Measurements from ENCODE around the gene COBLL1. TPM values are rescaled to one million over a fixed set of nuclear protein-coding genes. Genes with fewer than 3 reads are reported as not detected.
A peak's percentile ranks its signal among the peaks of the same experiment; 100 is the strongest.

The COBLL1 gene, protein sequence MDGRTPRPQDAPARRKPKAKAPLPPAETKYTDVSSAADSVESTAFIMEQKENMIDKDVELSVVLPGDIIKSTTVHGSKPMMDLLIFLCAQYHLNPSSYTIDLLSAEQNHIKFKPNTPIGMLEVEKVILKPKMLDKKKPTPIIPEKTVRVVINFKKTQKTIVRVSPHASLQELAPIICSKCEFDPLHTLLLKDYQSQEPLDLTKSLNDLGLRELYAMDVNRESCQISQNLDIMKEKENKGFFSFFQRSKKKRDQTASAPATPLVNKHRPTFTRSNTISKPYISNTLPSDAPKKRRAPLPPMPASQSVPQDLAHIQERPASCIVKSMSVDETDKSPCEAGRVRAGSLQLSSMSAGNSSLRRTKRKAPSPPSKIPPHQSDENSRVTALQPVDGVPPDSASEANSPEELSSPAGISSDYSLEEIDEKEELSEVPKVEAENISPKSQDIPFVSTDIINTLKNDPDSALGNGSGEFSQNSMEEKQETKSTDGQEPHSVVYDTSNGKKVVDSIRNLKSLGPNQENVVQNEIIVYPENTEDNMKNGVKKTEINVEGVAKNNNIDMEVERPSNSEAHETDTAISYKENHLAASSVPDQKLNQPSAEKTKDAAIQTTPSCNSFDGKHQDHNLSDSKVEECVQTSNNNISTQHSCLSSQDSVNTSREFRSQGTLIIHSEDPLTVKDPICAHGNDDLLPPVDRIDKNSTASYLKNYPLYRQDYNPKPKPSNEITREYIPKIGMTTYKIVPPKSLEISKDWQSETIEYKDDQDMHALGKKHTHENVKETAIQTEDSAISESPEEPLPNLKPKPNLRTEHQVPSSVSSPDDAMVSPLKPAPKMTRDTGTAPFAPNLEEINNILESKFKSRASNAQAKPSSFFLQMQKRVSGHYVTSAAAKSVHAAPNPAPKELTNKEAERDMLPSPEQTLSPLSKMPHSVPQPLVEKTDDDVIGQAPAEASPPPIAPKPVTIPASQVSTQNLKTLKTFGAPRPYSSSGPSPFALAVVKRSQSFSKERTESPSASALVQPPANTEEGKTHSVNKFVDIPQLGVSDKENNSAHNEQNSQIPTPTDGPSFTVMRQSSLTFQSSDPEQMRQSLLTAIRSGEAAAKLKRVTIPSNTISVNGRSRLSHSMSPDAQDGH
- 1.3 TPM for total RNA-seq
- polyA plus RNA-seq = under 1 TPM in 1 of 4 donors, not detected in 3; 0.49 TPM

DNA sequence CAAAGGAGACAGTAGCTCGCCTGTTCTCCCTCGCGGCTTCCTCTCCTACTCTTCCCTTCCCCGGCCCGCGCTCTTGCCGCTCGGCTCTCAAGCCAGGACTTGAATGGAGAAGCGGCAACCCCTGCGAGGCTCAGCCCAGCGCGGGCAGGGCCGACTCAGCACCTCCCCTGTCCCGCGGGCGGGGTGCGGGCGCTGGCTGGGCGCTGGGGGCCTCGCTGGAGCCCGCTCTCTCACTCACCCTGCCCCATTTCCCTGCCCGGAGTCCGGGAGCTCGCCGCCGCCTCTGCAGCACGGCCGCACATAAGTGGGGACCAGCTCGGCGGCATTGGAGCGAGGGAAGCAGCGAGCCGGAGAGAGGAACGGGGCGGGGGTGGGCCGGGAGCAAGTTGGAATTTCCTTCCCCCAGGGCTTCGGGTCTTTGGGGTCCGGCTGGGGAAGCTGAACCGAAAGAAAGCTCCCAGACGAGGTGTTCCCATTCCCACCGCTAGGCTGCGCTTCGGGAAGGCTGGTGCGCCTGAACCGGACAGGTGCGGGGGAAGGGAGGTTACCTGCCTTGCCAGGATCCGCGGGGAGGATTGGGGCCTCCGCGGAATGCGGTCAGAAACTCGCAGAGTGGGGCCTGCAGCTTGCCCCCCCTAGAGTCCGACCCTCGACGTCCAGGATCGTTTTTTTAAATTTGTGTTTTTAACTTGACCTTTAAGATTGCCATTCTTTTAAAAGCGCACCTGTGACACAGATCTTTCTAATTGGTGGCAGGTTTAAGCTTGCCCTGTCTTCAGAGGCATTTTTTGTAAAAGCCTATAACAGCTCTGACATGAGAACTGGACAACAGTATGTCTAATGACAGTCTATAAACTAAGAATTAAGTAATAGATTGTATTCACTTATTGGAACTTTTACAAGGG is at the start of gene COBLL1:
Gene COBLL1, minus strand, starts transcription at position 105 of the 905 bp plus-strand sequence. CDS start 627 bp downstream, outside the sequence.
- Histone ChIP-seq H3K27me3 (ENCODE audit: control insufficient read depth, insufficient read depth, low read length) (peaks cover 17% of the 10 kb centered on the region), H3K4me1 (ENCODE audit: control insufficient read depth, insufficient read depth, low read length, poor library complexity, severe bottlenecking) (peaks cover 16% of the 10 kb centered on the region), H3K36me3 (ENCODE audit: control insufficient read depth, insufficient read depth, low read length) (no peaks in the 10 kb centered on the region), H3K27ac (ENCODE audit: insufficient read depth, low read length, poor library complexity, severe bottlenecking) (no peak within 1 kb of the TSS), H3K4me3 (ENCODE audit: low read depth, low read length) (no peak within 1 kb of the TSS), H3K9me3 (ENCODE audit: control insufficient read depth in 2 of 2, low read length in 2 of 2) (no peaks in the 10 kb centered on the region)
- H3K4me1 Mint-ChIP-seq = peaks cover 0 to 10% (median 6%) of the 10 kb centered on the region in 4 donors
- no peak within 1 kb of the TSS for H3K27ac Mint-ChIP-seq
- peaks cover 55% of the 10 kb centered on the region for H3K27me3 Mint-ChIP-seq
- H3K4me3 Mint-ChIP-seq = peak within 1 kb of the TSS; percentile 38 to 81 (median 57)
- H3K36me3 Mint-ChIP-seq = no peaks in the 10 kb centered on the region
- DNase-seq = peak in 1 of 3 donors; percentile 16
- no peaks in the 10 kb centered on the region for H3K9me3 Mint-ChIP-seq
- peak; percentile 28 to 43 for ATAC-seq (ENCODE audit: low read depth in 2 of 2)

DNA sequence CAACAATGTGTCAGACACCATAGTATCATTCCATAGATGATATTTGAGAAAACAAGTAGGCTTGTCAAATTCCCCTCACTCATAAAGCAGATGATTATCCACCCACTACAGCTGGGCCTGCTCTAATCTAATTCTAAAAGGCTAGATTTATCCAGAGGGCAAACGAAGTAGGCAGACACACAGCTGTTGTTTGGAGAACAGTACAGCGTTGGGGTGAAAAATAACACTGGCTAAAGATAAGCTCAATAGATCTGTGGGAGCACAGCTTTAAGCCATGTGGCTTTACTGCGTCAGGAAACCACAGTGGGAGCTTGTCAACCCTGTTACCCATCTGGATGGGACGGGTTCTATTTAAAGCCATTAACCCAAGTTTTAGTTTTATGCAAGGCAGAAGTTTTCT is 48.9 kb upstream of the COBLL1 start:
- no peaks in the 10 kb centered on the region for H3K4me1 Mint-ChIP-seq

DNA sequence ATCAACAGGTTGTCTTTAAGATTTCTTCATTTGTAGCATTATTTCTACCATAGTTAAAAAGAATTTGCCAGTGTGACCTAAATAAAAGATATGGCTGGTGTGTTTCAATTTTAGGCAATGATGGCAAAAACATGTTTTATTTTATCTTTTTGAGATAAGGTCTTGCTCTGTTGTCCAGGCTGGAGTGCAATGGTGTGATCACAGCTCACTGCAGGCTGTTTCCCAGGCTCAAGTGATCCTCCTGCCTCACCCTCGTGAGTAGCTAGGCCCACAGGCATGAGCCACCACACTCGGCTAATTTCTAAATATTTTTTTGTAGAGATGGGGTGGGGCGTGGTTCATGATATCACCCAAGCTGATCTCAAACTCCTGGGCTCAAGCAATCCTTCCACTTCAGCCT is 47.0 kb upstream of the COBLL1 start:
- no peak for ATAC-seq (ENCODE audit: low read depth in 2 of 2)
- Histone ChIP-seq H3K27me3 (ENCODE audit: control insufficient read depth, insufficient read depth, low read length) (peaks cover 2% of the 10 kb centered on the region), H3K9me3 (ENCODE audit: control insufficient read depth in 2 of 2, low read length in 2 of 2) (no peaks in the 10 kb centered on the region), H3K36me3 (ENCODE audit: control insufficient read depth, insufficient read depth, low read length) (no peaks in the 10 kb centered on the region), H3K4me3 (ENCODE audit: low read depth, low read length) (no peak overlapping the region), H3K27ac (ENCODE audit: insufficient read depth, low read length, poor library complexity, severe bottlenecking) (no peak overlapping the region), H3K4me1 (ENCODE audit: control insufficient read depth, insufficient read depth, low read length, poor library complexity, severe bottlenecking) (no peaks in the 10 kb centered on the region)
- no peaks in the 10 kb centered on the region for H3K36me3 Mint-ChIP-seq
- H3K9me3 Mint-ChIP-seq = peaks cover 0 to 2% (median 0%) of the 10 kb centered on the region in 7 donors
- peaks cover 6% of the 10 kb centered on the region for H3K27me3 Mint-ChIP-seq
- H3K27ac Mint-ChIP-seq = no peak overlapping the region
- no peaks in the 10 kb centered on the region for H3K4me1 Mint-ChIP-seq
- no peak overlapping the region for H3K4me3 Mint-ChIP-seq
- DNase-seq = no peak

More for the DNA sequence above, 48.9 kb upstream of the COBLL1 start:
- H3K27ac Mint-ChIP-seq = no peak overlapping the region
- Histone ChIP-seq H3K4me3 (ENCODE audit: low read depth, low read length) (no peak overlapping the region), H3K4me1 (ENCODE audit: control insufficient read depth, insufficient read depth, low read length, poor library complexity, severe bottlenecking) (no peaks in the 10 kb centered on the region), H3K27ac (ENCODE audit: insufficient read depth, low read length, poor library complexity, severe bottlenecking) (no peak overlapping the region), H3K9me3 (ENCODE audit: control insufficient read depth in 2 of 2, low read length in 2 of 2) (no peaks in the 10 kb centered on the region), H3K27me3 (ENCODE audit: control insufficient read depth, insufficient read depth, low read length) (peaks cover 2% of the 10 kb centered on the region), H3K36me3 (ENCODE audit: control insufficient read depth, insufficient read depth, low read length) (no peaks in the 10 kb centered on the region)
- peaks cover 0 to 4% (median 1%) of the 10 kb centered on the region in 7 donors for H3K9me3 Mint-ChIP-seq
- peaks cover 6% of the 10 kb centered on the region for H3K27me3 Mint-ChIP-seq
- ATAC-seq (ENCODE audit: low read depth in 2 of 2) (no peak), DNase-seq (no peak)
- no peak overlapping the region for H3K4me3 Mint-ChIP-seq
- H3K36me3 Mint-ChIP-seq = no peaks in the 10 kb centered on the region

DNA sequence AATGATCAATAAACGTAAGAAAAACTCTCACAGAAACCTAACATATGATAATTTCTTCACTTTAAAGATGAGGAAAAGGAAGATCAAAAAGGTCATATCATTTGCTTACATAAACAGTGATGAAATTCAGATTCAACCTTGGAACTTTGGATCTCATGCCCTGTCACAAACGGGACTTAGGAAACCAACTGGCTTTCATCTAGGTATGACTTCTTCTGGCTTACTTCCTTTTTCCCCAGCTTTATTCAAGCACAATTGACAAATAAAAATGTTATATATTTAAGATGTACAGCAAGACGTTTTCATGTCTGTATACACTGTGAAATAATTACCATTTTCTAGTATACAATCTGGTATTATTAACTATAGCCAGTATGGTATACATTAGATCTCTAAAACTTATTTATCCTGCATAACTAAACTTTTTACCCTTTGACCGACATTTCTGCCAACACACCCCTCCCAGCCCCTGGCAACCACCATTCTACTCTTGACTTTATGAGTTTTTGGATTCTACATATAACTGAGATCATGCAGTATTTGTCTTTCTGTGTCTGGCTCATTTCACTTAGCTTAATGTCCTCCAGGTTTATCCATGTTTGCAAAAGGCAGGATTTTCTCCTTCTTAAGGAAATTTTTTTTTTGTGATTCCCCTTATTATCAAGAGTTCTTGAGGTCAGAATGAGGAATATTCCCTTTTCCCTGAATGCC is 46.0 kb upstream of the COBLL1 start:
- Histone ChIP-seq H3K36me3 (ENCODE audit: control insufficient read depth, insufficient read depth, low read length) (no peaks in the 10 kb centered on the region), H3K4me1 (ENCODE audit: control insufficient read depth, insufficient read depth, low read length, poor library complexity, severe bottlenecking) (no peaks in the 10 kb centered on the region), H3K27ac (ENCODE audit: insufficient read depth, low read length, poor library complexity, severe bottlenecking) (no peak overlapping the region), H3K4me3 (ENCODE audit: low read depth, low read length) (no peak overlapping the region), H3K27me3 (ENCODE audit: control insufficient read depth, insufficient read depth, low read length) (peaks cover 2% of the 10 kb centered on the region), H3K9me3 (ENCODE audit: control insufficient read depth in 2 of 2, low read length in 2 of 2) (no peaks in the 10 kb centered on the region)
- Mint-ChIP-seq H3K9me3 (peaks cover 0 to 2% (median 0%) of the 10 kb centered on the region in 7 donors), H3K4me1 (no peaks in the 10 kb centered on the region), H3K4me3 (no peak overlapping the region), H3K36me3 (no peaks in the 10 kb centered on the region), H3K27ac (no peak overlapping the region), H3K27me3 (peaks cover 6% of the 10 kb centered on the region)
- ATAC-seq (ENCODE audit: low read depth in 2 of 2) (no peak), DNase-seq (no peak)

DNA sequence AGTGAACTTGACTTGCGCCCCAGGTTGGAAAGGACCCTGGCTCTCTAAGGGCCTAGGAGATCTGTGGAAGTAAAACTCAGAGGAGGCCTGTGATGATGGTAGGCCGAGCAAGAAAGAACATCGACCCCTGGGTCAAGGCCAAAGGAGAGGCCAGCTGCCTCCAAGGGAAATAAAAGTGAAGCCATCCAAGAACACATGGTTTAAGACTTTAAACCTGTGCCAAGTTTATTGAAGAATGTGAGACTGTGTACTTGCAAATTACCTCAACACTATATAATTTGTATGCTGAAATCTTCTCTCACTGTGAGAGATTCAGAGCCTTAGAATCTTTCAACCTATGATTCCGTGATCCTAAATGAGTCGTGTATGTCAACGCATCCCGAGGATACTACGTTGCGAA is 40.7 kb upstream of the COBLL1 start:
- DNase-seq = no peak
- H3K4me1 Mint-ChIP-seq = no peaks in the 10 kb centered on the region

DNA sequence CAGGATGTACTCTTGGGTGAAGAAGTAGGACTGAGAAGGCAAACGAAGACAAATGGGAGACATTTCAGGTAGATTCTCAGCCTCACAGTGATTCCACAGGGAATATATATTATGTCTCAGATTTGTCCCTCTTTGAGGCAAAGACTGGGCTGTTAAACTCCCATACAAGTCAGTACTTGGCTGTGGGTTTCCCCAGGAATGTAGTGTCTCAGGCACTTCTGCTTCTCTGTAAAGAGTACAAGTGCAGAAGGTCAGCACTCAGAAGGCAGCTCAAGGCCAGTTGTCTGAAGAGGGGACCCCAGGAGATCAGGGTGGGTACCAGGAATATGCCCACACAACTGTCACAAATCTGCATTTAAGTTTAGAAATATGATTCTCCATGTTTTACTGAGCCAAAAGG is 39.9 kb upstream of the COBLL1 start:
- no peaks in the 10 kb centered on the region for H3K9me3 ChIP-seq (ENCODE audit: control insufficient read depth in 2 of 2, low read length in 2 of 2)
- H3K4me1 ChIP-seq (ENCODE audit: control insufficient read depth, insufficient read depth, low read length, poor library complexity, severe bottlenecking) = no peaks in the 10 kb centered on the region
- H3K27ac ChIP-seq (ENCODE audit: insufficient read depth, low read length, poor library complexity, severe bottlenecking) = no peak overlapping the region
- Mint-ChIP-seq H3K4me3 (no peak overlapping the region), H3K27ac (no peak overlapping the region), H3K9me3 (peaks cover 0 to 2% (median 0%) of the 10 kb centered on the region in 7 donors), H3K36me3 (no peaks in the 10 kb centered on the region), H3K4me1 (no peaks in the 10 kb centered on the region), H3K27me3 (no peaks in the 10 kb centered on the region)
- peaks cover 2% of the 10 kb centered on the region for H3K27me3 ChIP-seq (ENCODE audit: control insufficient read depth, insufficient read depth, low read length)
- H3K4me3 ChIP-seq (ENCODE audit: low read depth, low read length) = no peak overlapping the region
- H3K36me3 ChIP-seq (ENCODE audit: control insufficient read depth, insufficient read depth, low read length) = no peaks in the 10 kb centered on the region
- ATAC-seq (ENCODE audit: low read depth in 2 of 2) (no peak), DNase-seq (no peak)

More for the DNA sequence above, 40.7 kb upstream of the COBLL1 start:
- Mint-ChIP-seq H3K9me3 (peaks cover 0 to 2% (median 0%) of the 10 kb centered on the region in 7 donors), H3K27me3 (no peaks in the 10 kb centered on the region), H3K27ac (no peak overlapping the region), H3K4me3 (no peak overlapping the region), H3K36me3 (no peaks in the 10 kb centered on the region)
- no peak for ATAC-seq (ENCODE audit: low read depth in 2 of 2)
- Histone ChIP-seq H3K27ac (ENCODE audit: insufficient read depth, low read length, poor library complexity, severe bottlenecking) (no peak overlapping the region), H3K36me3 (ENCODE audit: control insufficient read depth, insufficient read depth, low read length) (no peaks in the 10 kb centered on the region), H3K4me3 (ENCODE audit: low read depth, low read length) (no peak overlapping the region), H3K27me3 (ENCODE audit: control insufficient read depth, insufficient read depth, low read length) (peaks cover 2% of the 10 kb centered on the region), H3K4me1 (ENCODE audit: control insufficient read depth, insufficient read depth, low read length, poor library complexity, severe bottlenecking) (no peaks in the 10 kb centered on the region), H3K9me3 (ENCODE audit: control insufficient read depth in 2 of 2, low read length in 2 of 2) (no peaks in the 10 kb centered on the region)
